ENCODE results near the gene ERICH3.

ERICH3 gene

DNA sequence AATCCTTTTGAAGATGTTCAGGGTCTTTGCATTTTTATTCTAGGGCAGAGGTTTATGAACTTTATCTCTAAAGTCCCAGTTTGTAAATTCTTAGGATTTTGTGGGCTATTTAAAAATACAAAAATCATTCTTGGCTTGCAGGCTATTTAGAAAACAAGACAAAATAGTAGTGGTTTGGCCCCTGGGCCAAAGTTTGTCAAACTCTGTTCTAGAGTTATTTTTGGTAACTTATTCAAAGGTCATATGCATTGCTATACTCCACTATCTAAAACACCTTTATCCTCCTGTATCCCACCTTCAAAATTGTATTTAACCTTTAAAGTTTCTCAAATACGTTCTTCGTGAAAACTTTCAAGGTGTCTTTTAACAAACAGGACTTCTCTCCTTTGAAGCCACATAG lies 85.7 kb downstream of the ERICH3 start:
- no peak for DNase-seq

DNA sequence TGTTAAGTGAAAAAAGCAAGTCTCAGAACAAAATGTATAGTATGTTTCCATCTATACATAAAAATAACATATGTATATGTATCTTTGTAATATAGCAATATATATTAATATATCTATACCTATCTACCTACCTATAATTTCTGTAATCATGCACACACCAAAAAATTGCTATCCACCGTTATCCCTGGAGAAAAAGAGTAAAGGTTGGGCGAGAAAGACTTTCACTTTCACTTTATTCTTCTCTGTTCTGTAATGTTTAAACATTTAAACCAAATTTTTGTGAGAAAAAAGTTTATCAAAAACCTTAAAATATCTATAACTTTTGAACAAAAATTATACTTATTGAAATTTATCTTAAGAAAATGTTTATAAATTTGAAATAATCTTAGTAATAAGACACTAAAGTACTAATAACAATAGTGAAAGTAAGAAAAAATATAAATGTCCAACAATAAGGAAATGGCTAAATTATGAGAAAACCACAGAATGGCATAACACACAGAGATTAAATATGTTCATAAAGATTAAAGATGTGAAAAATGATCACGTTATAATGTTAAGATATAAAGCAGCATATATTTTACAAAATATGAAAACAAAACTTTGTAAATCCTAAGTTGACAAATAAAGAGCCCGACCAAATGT lies 87.2 kb downstream of the ERICH3 start:
- DNase-seq = no peak

DNA sequence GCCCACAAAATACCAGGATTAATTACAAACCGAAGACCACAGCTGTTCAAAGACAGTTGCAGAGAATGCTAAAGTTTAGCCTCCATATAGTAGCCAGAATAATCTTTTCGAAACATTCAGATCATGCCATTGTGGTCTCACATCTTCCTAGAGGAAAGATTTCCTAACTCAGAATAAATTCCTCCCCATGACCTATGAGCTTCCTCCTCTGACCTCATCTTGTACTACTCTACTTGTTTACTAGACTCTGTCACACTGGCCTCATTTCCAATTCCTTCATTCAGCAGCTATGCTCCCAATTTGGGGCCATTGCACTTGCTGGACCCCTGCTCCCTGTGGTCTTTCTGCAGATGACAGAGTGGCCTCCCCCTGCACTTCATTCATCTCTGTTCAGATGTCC lies 89.4 kb downstream of the ERICH3 start:
- DNase-seq = no peak

GRCh38 chr1:74583397-74583796 lies 90.2 kb downstream of the ERICH3 start:
- DNase-seq = no peak

- DNase-seq = no peak
These were observed 94.2 kb downstream of the ERICH3 start for GRCh38 chr1:74579425-74579824.

- no peak for DNase-seq
These were observed 95.5 kb downstream of the ERICH3 start for GRCh38 chr1:74578101-74578500.

- no peak for DNase-seq
These were observed 101.7 kb downstream of the ERICH3 start for GRCh38 chr1:74571891-74572290.

DNA sequence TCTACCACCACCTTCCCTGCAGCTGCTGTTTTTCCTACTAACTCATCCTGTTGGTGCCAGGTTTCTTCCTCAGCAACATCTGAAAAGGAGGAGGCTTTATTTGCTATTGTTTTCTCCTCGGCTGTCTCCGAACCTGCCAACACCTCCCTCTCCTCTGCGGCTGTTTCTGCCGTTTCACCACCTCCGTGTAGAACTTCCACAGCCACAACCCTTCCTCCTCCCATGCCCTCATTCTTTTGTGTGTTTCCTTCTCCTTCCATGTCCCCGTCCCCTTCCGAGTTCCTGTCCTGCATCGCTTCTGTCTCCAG lies 102.1 kb downstream of the ERICH3 start:
- no peak for DNase-seq

GRCh38 chr1:74570797-74571492 lies 102.6 kb downstream of the ERICH3 start:
- no peak for DNase-seq

DNA sequence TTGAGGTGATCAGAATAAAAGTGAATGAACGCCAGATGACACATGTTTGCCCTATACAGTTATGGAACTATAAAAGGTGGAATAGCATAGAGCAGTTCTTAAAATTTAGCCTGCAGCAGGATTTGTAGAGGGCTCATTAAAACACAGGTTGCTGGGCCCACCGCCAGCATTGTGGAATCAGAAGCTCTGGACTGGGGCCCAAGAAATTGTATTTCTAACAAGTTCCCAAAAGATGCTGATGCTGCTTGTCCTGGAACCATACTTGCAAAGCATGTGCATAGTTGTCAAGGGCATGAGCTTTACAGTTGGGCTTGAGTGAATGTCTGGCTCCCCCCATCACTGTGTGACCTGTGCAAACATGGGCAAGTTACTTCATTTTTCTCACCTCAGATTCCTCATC lies 123.7 kb downstream of the ERICH3 start:
- DNase-seq = no peak

GRCh38 chr1:74548961-74549750 lies 124.4 kb downstream of the ERICH3 start:
- DNase-seq = no peak

DNA sequence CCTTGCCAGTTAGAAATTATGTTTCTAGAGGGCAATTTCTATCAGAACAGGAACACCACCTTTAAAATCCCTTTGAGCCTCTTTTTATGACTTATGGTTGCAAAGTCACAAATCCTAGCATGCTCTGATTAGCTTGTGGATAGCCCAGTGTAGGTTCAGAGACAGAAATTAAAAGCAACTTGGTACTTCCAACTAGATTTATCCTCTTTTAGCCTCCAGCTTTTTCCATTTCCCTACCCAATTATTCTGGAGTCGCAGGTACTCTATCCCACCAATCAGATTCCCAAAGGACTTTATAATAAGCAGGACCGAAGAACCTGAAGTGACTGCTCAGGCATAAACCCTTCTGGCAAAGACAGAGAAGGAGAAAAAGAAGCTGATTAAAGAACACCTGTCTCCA lies 127.8 kb downstream of the ERICH3 start:
- no peak for DNase-seq

DNA sequence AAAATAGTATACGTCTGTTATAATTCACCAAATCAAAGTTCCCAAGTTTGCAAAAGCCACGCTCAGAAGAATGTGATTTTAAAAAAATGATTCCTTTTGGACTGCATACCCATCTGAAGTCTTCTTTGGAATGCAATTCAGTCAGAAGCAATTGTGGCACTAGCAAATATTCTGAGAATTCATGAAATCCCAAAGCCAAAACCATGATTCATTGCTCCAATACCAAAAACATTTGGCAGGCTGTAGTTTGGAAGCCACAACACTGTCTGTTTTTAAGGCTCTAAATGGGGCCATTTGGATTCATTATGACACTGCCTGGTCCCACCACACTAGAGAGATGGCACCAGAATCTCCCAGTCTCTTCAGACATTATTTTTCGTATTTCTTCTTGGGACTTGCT lies 139.4 kb downstream of the ERICH3 start:
- DNase-seq = no peak

DNA sequence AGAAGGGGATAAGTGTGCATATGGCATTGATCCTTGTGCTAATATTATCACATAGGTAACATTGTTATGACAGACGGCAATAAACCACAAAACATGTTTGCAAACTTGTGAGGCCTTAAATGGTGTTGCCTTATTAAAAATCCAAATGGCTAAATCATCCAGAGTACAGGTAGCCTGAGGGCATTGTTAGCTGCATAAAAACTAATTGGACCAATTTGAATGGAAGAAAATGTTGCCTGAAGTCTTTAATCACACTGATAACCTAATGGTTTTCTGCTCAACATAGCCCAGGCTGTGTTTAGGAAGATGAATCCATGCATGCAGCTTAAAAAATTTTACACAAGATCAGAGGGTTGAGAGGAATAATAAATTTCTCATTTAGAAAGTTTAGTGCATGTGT lies 141.8 kb downstream of the ERICH3 start:
- no peak for DNase-seq

DNA sequence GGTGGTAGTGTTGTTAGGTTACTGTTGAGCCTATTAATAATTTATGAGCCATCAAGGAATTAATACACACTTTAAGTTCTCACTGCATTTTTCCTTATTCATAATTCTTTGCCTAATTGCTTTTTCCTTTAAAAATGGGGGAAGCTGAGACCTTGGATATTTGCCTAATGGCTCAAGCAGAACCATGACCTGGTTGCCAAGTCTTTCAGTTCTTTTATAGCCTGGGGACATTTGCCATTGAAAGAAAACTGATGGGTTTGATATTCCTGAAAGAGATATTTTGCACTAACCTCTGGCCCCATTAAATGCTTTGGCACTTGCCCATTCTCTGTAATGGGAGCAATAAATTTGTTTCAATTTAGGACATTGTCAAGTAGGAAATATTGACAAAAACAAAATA lies 142.7 kb downstream of the ERICH3 start:
- DNase-seq = no peak

DNA sequence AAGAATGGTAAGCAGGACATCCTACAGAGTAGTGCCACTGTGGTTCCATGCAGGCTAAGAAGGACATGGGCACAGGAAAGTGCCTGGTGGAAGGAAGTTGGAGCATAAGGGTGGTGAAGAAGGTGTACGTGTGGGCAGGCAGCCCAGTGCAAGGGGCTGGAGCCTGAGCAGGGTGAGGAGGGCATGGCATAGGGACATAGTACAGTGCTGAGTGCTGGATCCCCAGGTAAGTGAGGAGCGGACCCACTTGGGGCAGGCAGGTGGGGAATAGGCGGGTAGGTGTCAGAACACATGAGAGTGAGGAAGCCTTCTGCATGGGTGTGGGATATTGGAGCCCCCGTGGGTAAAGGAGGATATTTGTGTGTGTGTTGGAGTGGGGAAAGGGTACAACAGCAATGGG lies 145.5 kb downstream of the ERICH3 start:
- no peak for DNase-seq

DNA sequence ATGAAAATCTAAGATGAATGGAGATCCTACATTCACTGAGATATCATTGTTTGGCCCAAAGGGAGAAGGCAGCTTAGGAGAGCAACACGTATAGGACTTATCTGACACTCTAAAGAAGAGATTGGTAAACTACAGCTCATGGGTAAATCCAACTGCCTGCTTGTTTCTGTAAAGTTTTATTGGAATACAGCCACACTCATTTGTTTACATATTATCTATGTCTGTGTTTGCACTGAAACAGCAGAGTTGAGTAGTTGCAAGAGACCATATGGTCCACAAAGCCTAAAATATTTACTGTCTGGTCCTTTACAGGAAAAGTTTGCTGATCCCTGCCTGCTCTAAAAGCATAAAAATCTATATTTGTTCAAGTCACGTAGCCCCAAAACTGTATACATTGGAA lies 146.9 kb downstream of the ERICH3 start:
- DNase-seq = no peak

DNA sequence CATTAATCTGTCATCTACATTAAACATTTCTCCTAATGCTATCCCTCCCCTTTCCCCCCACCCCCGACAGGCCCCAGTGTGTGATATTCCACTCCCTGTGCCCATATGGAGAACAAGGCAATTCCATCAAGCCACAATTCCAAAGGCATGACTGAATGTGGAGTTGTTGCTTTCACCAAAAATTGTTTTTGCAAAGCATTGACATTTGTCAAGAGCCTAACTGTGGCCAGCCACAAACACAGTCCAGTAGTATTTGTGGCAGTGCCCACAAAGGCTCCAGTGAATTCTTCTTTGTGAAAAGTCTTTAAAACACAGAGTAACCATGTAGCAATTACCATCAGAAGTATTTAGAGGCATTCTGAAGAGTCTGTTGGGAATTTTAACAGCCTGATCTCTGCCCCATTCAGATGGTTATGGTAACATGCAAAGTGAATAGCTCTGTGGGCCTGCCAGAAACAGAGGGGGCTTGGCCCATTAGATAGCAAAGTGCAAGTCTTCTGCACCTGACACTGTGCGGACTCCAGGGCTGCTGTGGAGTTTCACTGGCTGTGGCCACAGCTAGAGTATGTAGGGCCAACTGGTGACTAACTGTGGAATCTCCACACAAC lies 149.6 kb downstream of the ERICH3 start:
- no peak for DNase-seq

DNA sequence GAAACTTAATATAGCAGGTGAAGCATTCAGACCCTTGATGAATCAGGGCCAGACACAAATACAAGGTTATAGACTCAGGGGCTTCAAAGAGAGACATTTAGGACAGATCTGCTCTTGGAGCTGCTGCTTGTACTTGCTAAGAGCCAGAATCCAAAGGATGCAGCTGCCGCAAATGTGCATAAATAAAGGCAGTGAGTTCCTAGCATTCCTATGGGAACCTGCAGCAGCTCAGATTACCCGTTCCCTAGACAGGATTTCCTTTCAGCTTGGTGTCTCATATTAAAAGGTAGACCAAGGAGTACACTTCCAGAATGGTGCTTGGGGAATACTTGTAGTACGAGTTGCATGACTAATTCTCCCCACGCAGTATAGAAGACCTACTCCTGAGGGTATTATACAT lies 151.4 kb downstream of the ERICH3 start:
- no peak for DNase-seq

Measured in stimulated activated CD4-positive, alpha-beta T cell treated with anti-CD3 and anti-CD28 coated beads, Interleukin-15, amount 100 ng/mL, for 24 hours (primary cell).